Lower lobe of right lung (tissue), 2 donors: ENCODE measurements around the gene CHGA. TPM values are rescaled to one million over a fixed set of nuclear protein-coding genes. Genes with fewer than 3 reads are reported as not detected.

ENCODE experiments used
- ATAC-seq, 2 donors: fragments of 200-7000 bp; cut with Tn5 transposase; one replicate each; pipeline ENCODE4 v1.9.1; 2020 to 2022; ENCODE audit warnings: mild to moderate bottlenecking in 2 of 2, moderate library complexity in 2 of 2
- DNase-seq: peaks from one replicate; pipeline ENCODE4 v3.0.0-alpha.2; 2020
- H3K27ac ChIP-seq: fragments of 200-600 bp; one replicate; pipeline ENCODE4 v1.8.0; 2022
- H3K27me3 ChIP-seq: fragments of 200-600 bp; one replicate; pipeline ENCODE4 v1.8.0; 2022; ENCODE audit warnings: low read depth
- H3K36me3 ChIP-seq: fragments of 200-600 bp; one replicate; pipeline ENCODE4 v1.8.0; 2022; ENCODE audit warnings: mild to moderate bottlenecking
- H3K4me1 ChIP-seq: fragments of 200-600 bp; one replicate; pipeline ENCODE4 v1.8.0; 2022
- H3K4me3 ChIP-seq: fragments of 200-600 bp; one replicate; pipeline ENCODE4 v1.8.0; 2022; ENCODE audit warnings: mild to moderate bottlenecking
- H3K9me3 ChIP-seq: fragments of 200-600 bp; one replicate; pipeline ENCODE4 v1.8.0; 2022
- intact Hi-C: fragments of 100-400 bp; cut with DNase I; formaldehyde crosslinking; loops from one replicate; pipeline ENCODE4 v1.11.0; 2022
- total RNA-seq: library from RNA; stranded (reverse); fragmentation: NEBNext Ultra II Directional; extraction: Animal tissue kit (Norgen Biotek cat#: 25700); gene quantifications from one replicate; pipeline ENCODE4 v1.2.1, GENCODE V29; 2021
- TF ChIP-seq, protein P1 (sequence below): fragments of 200-600 bp; IDR thresholded peaks from one replicate; pipeline ENCODE4 v1.8.0; 2022; ENCODE audit warnings: antibody characterized with exemption, mild to moderate bottlenecking
- donor health status: DM: no; HTN: yes; CAD: no; lungs with severe emphysema.

CHGA gene
- total RNA-seq, 1 donor from 2014 or later: 0.71 TPM

DNA sequence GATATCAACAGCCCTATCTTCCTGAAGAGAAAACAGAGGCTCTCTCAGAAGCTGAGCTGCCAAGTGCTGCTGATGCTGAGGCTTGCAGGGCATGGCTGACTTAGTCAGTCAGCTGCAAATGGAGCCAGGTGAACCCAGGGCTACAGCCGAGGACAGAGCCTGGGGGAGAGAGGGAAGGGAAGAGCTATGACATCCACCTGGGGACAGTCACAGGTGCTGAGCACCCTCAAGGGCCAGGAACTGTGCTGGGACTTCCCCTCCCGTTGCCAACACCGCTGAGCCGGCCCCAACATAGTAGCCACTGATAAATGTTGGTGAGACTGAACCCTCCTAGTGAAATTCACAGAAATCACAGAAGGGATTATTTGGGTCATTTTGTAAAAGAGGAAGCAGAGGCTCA is 6.7 kb upstream of the CHGA start:
- ATAC-seq (no peak), DNase-seq (no peak)
- H3K27ac ChIP-seq: no peak overlapping the region
- no peaks in the 10 kb centered on the region for H3K36me3 ChIP-seq
- H3K9me3 ChIP-seq: no peaks in the 10 kb centered on the region
- intact Hi-C loops: no loop called here
- no peak overlapping the region for H3K4me3 ChIP-seq
- H3K27me3 ChIP-seq: peaks cover 10% of the 10 kb centered on the region
- no peaks in the 10 kb centered on the region for H3K4me1 ChIP-seq
- TF ChIP-seq, protein P1, sequence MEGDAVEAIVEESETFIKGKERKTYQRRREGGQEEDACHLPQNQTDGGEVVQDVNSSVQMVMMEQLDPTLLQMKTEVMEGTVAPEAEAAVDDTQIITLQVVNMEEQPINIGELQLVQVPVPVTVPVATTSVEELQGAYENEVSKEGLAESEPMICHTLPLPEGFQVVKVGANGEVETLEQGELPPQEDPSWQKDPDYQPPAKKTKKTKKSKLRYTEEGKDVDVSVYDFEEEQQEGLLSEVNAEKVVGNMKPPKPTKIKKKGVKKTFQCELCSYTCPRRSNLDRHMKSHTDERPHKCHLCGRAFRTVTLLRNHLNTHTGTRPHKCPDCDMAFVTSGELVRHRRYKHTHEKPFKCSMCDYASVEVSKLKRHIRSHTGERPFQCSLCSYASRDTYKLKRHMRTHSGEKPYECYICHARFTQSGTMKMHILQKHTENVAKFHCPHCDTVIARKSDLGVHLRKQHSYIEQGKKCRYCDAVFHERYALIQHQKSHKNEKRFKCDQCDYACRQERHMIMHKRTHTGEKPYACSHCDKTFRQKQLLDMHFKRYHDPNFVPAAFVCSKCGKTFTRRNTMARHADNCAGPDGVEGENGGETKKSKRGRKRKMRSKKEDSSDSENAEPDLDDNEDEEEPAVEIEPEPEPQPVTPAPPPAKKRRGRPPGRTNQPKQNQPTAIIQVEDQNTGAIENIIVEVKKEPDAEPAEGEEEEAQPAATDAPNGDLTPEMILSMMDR: no peak

DNA sequence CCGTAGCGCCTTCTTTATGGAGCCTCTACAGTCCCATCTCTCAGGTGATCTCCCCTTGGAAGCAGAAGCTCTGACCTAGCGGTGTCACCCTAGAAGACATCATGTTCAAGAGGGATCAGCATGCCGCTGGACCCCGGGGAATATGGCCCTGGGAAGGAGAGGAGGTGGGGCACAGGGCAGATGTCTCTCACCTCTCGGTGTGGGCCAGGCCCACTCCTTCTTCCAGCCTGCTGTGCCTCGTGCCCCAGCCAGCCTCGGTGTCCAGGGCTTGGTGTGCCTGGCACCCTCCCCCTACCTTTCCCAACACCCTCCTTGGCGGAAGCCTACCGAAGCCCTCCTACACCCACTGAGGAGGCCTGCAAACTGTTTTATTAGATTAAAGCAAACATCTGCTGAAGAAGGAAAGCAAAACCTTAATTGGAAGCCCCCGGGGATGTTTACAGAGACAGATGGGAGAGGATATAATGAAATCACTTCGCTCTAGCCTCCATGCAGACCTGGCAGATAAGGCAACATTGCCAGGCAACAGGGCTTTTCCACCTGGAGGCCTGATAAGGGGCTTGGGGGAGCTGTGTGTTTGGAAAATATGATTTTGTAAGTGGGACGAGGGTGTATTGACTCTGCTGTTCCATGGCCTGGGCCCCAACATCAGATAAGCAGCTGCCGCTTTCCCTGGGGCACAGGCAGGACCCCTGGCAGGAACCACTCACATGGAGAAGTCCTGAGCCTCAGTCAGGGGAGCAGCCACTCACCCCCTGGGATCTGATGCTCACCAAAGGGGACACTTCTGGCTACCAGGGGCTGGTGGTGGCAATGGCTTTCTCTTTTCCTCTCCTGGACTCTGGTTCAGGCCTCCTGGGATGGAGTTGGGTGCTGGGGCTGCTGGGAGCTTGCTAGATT is 5.7 kb upstream of the CHGA start:
- no peaks in the 10 kb centered on the region for H3K4me1 ChIP-seq
- no peak overlapping the region for H3K4me3 ChIP-seq
- peaks cover 17% of the 10 kb centered on the region for H3K27me3 ChIP-seq
- intact Hi-C loops: no loop called here
- ATAC-seq (no peak), DNase-seq (no peak)
- H3K36me3 ChIP-seq: no peaks in the 10 kb centered on the region
- H3K27ac ChIP-seq: no peak overlapping the region
- TF ChIP-seq, protein P1: no peak
- no peaks in the 10 kb centered on the region for H3K9me3 ChIP-seq

DNA sequence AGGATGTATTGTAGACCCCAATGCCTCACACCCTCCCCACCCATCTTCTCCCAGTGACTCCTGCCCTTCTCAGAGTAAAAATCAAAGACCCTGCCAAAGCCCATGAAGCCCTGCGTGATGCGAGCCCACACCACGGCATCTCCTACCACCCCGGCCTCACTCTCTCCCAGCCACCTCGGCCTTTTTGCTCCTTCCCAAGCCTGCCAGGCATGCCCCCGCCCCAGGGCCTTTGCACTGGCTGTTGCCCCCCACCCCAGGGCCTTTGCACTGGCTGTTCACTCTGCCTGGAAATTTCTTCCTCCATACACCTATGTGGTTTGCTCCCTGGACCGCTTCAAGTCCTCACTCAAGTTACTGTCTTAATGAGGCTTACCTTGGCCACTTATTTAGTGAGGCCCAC is 5.0 kb upstream of the CHGA start:
- H3K27me3 ChIP-seq: peaks cover 24% of the 10 kb centered on the region
- H3K4me1 ChIP-seq: no peaks in the 10 kb centered on the region
- ATAC-seq (no peak), DNase-seq (no peak)
- TF ChIP-seq, protein P1: no peak
- intact Hi-C loops: no loop called here
- H3K36me3 ChIP-seq: no peaks in the 10 kb centered on the region
- no peak overlapping the region for H3K27ac ChIP-seq
- no peaks in the 10 kb centered on the region for H3K9me3 ChIP-seq
- no peak overlapping the region for H3K4me3 ChIP-seq

DNA sequence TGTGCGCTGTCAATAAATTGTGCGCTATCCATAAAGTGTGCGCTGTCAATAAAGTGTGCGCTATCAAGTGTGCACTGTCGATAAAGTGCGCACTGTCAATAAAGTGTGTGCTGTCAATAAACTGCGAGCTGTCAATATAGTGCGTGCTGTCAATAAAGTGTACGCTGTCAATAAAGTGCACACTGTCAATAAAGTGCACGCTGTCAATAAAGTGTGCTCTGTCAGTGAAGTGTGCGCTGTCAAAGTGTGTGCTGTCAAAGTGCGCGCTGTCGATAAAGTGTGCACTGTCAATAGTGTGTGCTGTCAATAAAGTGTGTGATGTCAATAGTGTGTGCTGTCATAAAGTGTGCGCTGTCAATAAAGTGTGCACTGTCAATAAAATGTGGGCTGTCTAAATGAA is 2.9 kb upstream of the CHGA start:
- H3K4me3 ChIP-seq: no peak overlapping the region
- ATAC-seq: no peak
- no peaks in the 10 kb centered on the region for H3K36me3 ChIP-seq
- H3K9me3 ChIP-seq: no peaks in the 10 kb centered on the region
- intact Hi-C loops: no loop called here
- peaks cover 39% of the 10 kb centered on the region for H3K27me3 ChIP-seq
- H3K4me1 ChIP-seq: no peaks in the 10 kb centered on the region
- H3K27ac ChIP-seq: no peak overlapping the region
- no peak for DNase-seq
- TF ChIP-seq, protein P1: no peak

DNA sequence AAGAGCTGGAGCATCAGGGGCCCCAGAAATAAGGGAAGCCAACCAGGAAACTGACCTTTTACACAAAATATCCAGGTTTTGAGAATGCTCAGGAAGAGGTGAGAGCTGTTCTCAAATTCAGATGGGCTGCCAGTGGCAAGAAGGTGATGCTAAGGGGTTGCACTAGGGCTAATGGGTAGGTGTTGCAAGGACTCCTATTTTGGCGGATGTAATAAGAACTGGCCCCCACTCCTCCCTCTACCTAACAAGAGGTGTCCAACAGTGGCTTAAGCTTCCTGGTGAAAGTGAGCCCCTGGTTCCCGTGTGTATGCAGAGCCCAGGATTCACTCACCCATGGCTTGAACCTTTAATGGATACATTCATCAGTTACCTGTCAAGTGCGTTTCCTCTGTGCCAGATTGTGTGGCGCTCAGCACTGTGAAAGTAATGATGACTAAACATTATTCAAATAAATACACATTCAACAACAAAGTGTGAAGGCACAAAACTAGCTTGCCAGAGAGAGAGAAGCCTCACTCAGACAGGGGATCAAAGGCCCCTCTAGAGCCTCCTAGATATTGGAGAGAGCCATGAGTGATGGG is 705 bp upstream of the CHGA start:
- H3K27me3 ChIP-seq: peaks cover 39% of the 10 kb centered on the region
- ATAC-seq: no peak
- intact Hi-C loops: no loop called here

More for the DNA sequence above, 705 bp upstream of the CHGA start:
- no peak overlapping the region for H3K27ac ChIP-seq
- H3K4me3 ChIP-seq: no peak overlapping the region
- no peaks in the 10 kb centered on the region for H3K4me1 ChIP-seq
- no peaks in the 10 kb centered on the region for H3K36me3 ChIP-seq
- TF ChIP-seq, protein P1: no peak
- no peaks in the 10 kb centered on the region for H3K9me3 ChIP-seq
- DNase-seq: no peak
